GM12892 (cell line): ENCODE data around the gene NELL1.

Source experiments
- DNase-seq: peaks from one replicate; pipeline ENCODE4 v3.0.0; 2011; ENCODE audit not compliant: insufficient read length
- FAIRE-seq: peaks from 2 replicates; lab custom pipeline; 2011; peaks lifted over from hg19 to GRCh38; lab: Jason Lieb, UNC
- POLR2A ChIP-seq: IDR thresholded peaks from 2 replicates; pipeline ENCODE4 v1.6.1; 2011; ENCODE audit warnings: low read depth, low read length, control low read depth
- POLR2AphosphoS5 ChIP-seq: IDR thresholded peaks from 2 replicates; pipeline ENCODE4 v1.6.1; 2011; ENCODE audit warnings: low read depth, low read length, control low read depth
- TAF1 ChIP-seq: IDR thresholded peaks from 2 replicates; pipeline ENCODE4 v1.6.1; 2011; ENCODE audit warnings: low read depth, mild to moderate bottlenecking, control low read depth, low read length, borderline replicate concordance

Gene NELL1

GRCh38 chr11:20731676-20732215 lies 62.4 kb downstream of the NELL1 start:
- TF ChIP-seq TAF1 (no peak), POLR2AphosphoS5 (no peak), POLR2A (no peak)
- FAIRE-seq (no peak), DNase-seq (no peak)

- DNase-seq (no peak), FAIRE-seq (no peak)
- no peak for TF ChIP-seq POLR2A
- no peak for TF ChIP-seq TAF1
- no peak for TF ChIP-seq POLR2AphosphoS5
Measured at GRCh38 chr11:20739107-20739506, 69.7 kb downstream of the NELL1 start.

GRCh38 chr11:20739577-20739976 lies 70.2 kb downstream of the NELL1 start:
- no peak for DNase-seq
- FAIRE-seq, result no peak
- no peak for TF ChIP-seq TAF1
- no peak for TF ChIP-seq POLR2AphosphoS5
- no peak for TF ChIP-seq POLR2A

GRCh38 chr11:20754933-20755332 lies 85.5 kb downstream of the NELL1 start:
- TF ChIP-seq TAF1, result no peak
- TF ChIP-seq POLR2A, result no peak
- no peak for TF ChIP-seq POLR2AphosphoS5
- no peak for DNase-seq
- FAIRE-seq, result no peak

- no peak for TF ChIP-seq TAF1
- TF ChIP-seq POLR2AphosphoS5, result no peak
- TF ChIP-seq POLR2A, result no peak
- FAIRE-seq, result no peak
Measured at GRCh38 chr11:20759541-20759940, 90.2 kb downstream of the NELL1 start.

GRCh38 chr11:20760811-20761210 lies 91.4 kb downstream of the NELL1 start:
- FAIRE-seq (no peak), DNase-seq (no peak)
- TF ChIP-seq POLR2AphosphoS5 (no peak), TAF1 (no peak), POLR2A (no peak)

More at GRCh38 chr11:20759541-20759940, 90.2 kb downstream of the NELL1 start:
- no peak for DNase-seq

- DNase-seq, result no peak
- TF ChIP-seq TAF1 (no peak), POLR2AphosphoS5 (no peak), POLR2A (no peak)
- FAIRE-seq, result no peak
Measured at GRCh38 chr11:20762116-20762844, 92.9 kb downstream of the NELL1 start.

- no peak for DNase-seq
- no peak for FAIRE-seq
Measured at GRCh38 chr11:20762980-20763379, 93.6 kb downstream of the NELL1 start.

GRCh38 chr11:20770414-20770946 lies 101.1 kb downstream of the NELL1 start:
- TF ChIP-seq POLR2AphosphoS5 (no peak), TAF1 (no peak), POLR2A (no peak)
- DNase-seq (no peak), FAIRE-seq (no peak)

More at GRCh38 chr11:20762980-20763379, 93.6 kb downstream of the NELL1 start:
- TF ChIP-seq POLR2AphosphoS5 (no peak), TAF1 (no peak), POLR2A (no peak)

GRCh38 chr11:20771026-20771425 lies 101.6 kb downstream of the NELL1 start:
- no peak for FAIRE-seq
- no peak for DNase-seq

GRCh38 chr11:20771681-20772080 lies 102.3 kb downstream of the NELL1 start:
- DNase-seq (no peak), FAIRE-seq (no peak)
- no peak for TF ChIP-seq POLR2A
- no peak for TF ChIP-seq POLR2AphosphoS5
- no peak for TF ChIP-seq TAF1

More at GRCh38 chr11:20771026-20771425, 101.6 kb downstream of the NELL1 start:
- no peak for TF ChIP-seq TAF1
- TF ChIP-seq POLR2A, result no peak
- no peak for TF ChIP-seq POLR2AphosphoS5
